ENCODE data around the gene GALNT14. TPM values are rescaled to one million over a fixed set of nuclear protein-coding genes. Genes with fewer than 3 reads are reported as not detected.

Gene GALNT14
- polyA plus RNA-seq, 1 experiment, result 3.5 TPM

DNA sequence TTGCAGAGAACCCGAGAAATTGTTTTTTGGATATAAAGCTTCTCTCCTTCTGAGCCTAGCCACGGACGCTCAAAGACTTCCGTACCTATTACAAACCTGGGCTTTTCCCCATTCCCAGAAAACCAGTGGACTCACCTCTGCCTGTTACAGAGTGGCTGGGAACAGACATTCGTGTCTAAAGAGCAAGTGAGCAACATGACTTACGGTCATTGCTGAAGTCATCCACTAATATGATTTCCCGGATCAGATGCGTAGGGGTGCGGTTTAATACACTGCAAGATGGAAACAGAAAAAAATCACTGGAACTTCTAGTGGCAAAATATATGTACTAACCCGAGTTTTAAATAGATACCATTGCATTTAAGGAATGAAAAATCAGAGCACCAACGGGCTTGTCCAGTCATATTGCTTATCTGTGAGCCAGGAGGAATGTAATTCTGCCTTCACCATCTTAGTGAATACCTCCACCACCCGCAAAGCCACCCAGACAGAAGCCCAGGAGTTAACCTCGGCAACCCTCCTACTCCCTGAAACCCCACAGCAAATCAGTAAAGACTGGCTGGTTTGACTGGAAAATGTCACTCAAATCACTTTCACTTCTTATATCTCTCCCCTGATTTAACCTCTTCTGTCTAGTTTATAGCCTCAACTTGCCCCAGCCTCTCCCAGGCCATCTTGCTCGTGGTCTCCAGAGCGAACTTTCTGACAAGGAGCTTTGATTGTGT is 179.9 kb downstream of the GALNT14 start:
- no peak for DNase-seq (ENCODE audit: low read depth)
- ChIA-PET POLR2A (no interaction called here), CTCF (no interaction called here)
- TF ChIP-seq, protein P1, sequence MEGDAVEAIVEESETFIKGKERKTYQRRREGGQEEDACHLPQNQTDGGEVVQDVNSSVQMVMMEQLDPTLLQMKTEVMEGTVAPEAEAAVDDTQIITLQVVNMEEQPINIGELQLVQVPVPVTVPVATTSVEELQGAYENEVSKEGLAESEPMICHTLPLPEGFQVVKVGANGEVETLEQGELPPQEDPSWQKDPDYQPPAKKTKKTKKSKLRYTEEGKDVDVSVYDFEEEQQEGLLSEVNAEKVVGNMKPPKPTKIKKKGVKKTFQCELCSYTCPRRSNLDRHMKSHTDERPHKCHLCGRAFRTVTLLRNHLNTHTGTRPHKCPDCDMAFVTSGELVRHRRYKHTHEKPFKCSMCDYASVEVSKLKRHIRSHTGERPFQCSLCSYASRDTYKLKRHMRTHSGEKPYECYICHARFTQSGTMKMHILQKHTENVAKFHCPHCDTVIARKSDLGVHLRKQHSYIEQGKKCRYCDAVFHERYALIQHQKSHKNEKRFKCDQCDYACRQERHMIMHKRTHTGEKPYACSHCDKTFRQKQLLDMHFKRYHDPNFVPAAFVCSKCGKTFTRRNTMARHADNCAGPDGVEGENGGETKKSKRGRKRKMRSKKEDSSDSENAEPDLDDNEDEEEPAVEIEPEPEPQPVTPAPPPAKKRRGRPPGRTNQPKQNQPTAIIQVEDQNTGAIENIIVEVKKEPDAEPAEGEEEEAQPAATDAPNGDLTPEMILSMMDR (IDR thresholded peaks at IDR 0.05; ENCODE audit: insufficient read depth, low read depth, low read length), result no peak
- H3K36me3 ChIP-seq (ENCODE audit: control insufficient read depth, insufficient read depth, low read length), result no peaks in the 10 kb centered on the region
- H3K4me3 ChIP-seq (ENCODE audit: low read depth, low read length), result no peak overlapping the region
- H3K27me3 ChIP-seq (ENCODE audit: control insufficient read depth, insufficient read depth, low read length), result no peaks in the 10 kb centered on the region

DNA sequence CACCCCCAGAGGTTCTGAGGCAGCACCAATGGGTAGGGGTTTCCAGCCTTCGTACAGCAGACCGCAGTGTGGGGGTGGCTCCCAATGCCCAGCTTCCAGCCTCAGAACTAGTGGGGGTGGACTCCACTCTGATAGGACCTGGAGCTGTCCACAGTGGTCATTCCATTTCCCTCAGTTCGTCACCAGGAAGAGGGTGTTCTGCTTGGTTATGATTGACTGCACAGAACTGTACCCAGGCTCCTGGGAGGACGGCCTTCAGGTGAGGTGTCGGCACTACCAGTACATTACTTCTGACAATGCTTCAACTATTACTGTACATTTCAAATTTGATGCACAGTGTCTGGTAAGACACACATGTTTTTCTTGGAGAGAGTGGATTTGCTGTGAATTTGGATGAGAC is 180.6 kb downstream of the GALNT14 start:
- CTCF ChIA-PET, result no interaction called here
- TF ChIP-seq, protein P1 (IDR thresholded peaks at IDR 0.05; ENCODE audit: insufficient read depth, low read depth, low read length), result no peak

DNA sequence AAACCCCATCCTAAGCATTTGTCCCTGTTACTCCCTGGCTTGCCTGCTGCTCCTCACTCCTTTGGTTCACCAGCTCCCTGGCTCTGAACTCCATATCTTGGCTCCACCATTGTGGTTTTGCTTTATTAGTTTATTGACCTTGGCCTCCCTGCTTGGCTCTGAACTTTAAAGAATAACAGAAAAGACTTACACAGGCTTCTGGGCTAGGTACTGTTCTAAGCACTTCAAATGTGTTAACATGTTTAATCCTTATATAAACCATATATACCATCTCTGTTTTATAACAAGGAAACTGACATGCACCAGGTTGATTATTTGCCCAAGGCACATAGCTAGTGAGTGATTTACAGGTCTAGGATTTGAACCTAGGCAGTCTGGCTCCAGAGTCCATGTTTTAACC is 181.2 kb downstream of the GALNT14 start:
- CTCF ChIA-PET, result interaction anchor here (1.0 kb wide), 1 partner anchor 14 kb away, joined by 3 read pairs; no protein-coding TSS in a partner anchor
- no peak for DNase-seq (ENCODE audit: low read depth)
- POLR2A ChIA-PET, result no interaction called here
- H3K36me3 ChIP-seq (ENCODE audit: control insufficient read depth, insufficient read depth, low read length), result no peaks in the 10 kb centered on the region
- TF ChIP-seq, protein P1 (IDR thresholded peaks at IDR 0.05; ENCODE audit: insufficient read depth, low read depth, low read length), result no peak
- H3K27me3 ChIP-seq (ENCODE audit: control insufficient read depth, insufficient read depth, low read length), result no peaks in the 10 kb centered on the region
- H3K4me3 ChIP-seq (ENCODE audit: low read depth, low read length), result no peak overlapping the region

More for the DNA sequence above, 180.6 kb downstream of the GALNT14 start:
- POLR2A ChIA-PET, result no interaction called here
- Histone ChIP-seq H3K27me3 (ENCODE audit: control insufficient read depth, insufficient read depth, low read length) (no peaks in the 10 kb centered on the region), H3K4me3 (ENCODE audit: low read depth, low read length) (no peak overlapping the region), H3K36me3 (ENCODE audit: control insufficient read depth, insufficient read depth, low read length) (no peaks in the 10 kb centered on the region)
- no peak for DNase-seq (ENCODE audit: low read depth)

DNA sequence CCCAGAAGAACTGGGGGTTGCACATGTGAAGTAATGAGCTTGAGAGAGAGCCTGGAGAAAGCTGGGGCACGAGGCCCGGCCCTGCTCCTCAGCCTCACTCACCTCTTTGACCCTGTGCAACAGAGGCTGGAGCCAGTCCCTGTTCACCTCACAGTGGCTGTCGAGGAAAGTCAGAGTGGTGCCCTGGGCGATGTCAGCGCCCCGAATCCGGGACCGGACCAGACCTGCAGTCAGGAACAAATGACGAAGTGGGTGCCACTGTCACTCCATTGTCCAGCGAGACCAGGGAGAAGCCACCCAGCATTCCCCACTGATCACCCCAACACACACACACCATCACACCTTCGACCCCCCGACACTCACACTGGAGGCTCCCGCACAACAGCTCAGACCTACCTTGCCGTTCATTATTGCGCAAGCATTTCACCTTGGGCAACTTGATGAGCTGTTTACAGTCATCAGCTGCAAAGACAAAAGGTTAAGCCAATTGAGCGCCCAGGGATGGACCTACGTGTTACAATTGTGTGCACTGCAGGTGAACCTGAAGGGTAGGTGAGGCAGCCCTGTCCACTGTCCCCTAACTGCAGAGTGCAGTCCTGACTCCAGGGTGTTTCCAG is 182.6 kb downstream of the GALNT14 start:
- TF ChIP-seq, protein P1 (IDR thresholded peaks at IDR 0.05; ENCODE audit: insufficient read depth, low read depth, low read length), result no peak
- ChIA-PET POLR2A (no interaction called here), CTCF (no interaction called here)
- Histone ChIP-seq H3K27me3 (ENCODE audit: control insufficient read depth, insufficient read depth, low read length) (no peaks in the 10 kb centered on the region), H3K36me3 (ENCODE audit: control insufficient read depth, insufficient read depth, low read length) (no peaks in the 10 kb centered on the region), H3K4me3 (ENCODE audit: low read depth, low read length) (no peak overlapping the region)
- no peak for DNase-seq (ENCODE audit: low read depth)

DNA sequence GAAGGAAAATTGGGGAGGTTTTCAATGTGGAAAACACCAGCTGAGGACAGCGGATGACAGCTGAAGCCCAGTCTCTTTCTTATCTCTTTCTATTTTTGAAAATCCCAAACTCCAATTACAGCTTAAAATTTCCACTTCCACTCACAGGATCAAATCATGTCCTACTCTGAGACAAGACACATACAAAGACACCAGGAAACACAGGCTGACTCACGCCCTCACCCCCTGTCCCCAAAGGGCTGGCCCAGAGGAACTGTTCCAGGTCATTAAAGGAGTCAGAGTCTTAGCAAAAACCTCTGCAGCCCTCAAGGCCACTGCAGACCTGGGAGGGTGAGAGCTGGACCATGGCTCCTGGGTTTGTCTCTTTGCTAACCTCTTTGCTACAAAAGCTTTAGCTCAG is 187.9 kb downstream of the GALNT14 start:
- CTCF ChIA-PET, result interaction anchor here (0.7 kb wide), 1 partner anchor 220 kb away, joined by 4 read pairs; no protein-coding TSS in a partner anchor
- TF ChIP-seq, protein P1 (IDR thresholded peaks at IDR 0.05; ENCODE audit: insufficient read depth, low read depth, low read length), result no peak
- H3K27me3 ChIP-seq (ENCODE audit: control insufficient read depth, insufficient read depth, low read length), result no peaks in the 10 kb centered on the region
- H3K4me3 ChIP-seq (ENCODE audit: low read depth, low read length), result no peak overlapping the region
- DNase-seq (ENCODE audit: low read depth), result no peak
- no peaks in the 10 kb centered on the region for H3K36me3 ChIP-seq (ENCODE audit: control insufficient read depth, insufficient read depth, low read length)
- POLR2A ChIA-PET, result no interaction called here
